ENCODE data around the gene ATAT1. TPM values are rescaled to one million over a fixed set of nuclear protein-coding genes. Genes with fewer than 3 reads are reported as not detected.
A peak's percentile ranks its signal among the peaks of the same experiment; 100 is the strongest.

The ATAT1 gene
- polyA plus RNA-seq, 3 donors: 0.51 to 10.4 (median 0.68) TPM

GRCh38 chr6:30600451-30600961 is 26.2 kb upstream of the ATAT1 start:
- intact Hi-C loops (cut with micrococcal nuclease): no loop called here
- Histone ChIP-seq H3K27ac (ENCODE audit: low read depth in 1 of 2, low read length in 2 of 2) (no peak overlapping the region), H3K27me3 (ENCODE audit: control insufficient read depth in 2 of 2, insufficient read depth in 2 of 2, low read length in 2 of 2) (no peaks in the 10 kb centered on the region), H3K4me1 (ENCODE audit: control insufficient read depth in 1 of 2, insufficient read depth in 2 of 2, low read length in 2 of 2) (no peaks in the 10 kb centered on the region), H4K20me1 (ENCODE audit: insufficient read depth, low read length) (peaks cover 70% of the 10 kb centered on the region), H3K4me3 (replicated peaks in 1 of 3; ENCODE audit: low read depth in 2 of 3, low read length in 3 of 3) (no peak overlapping the region), H3K79me2 (ENCODE audit: insufficient read depth, low read length) (peaks cover 6% of the 10 kb centered on the region), H2AFZ (ENCODE audit: insufficient read depth, low read depth, low read length, poor library complexity, severe bottlenecking) (no peak overlapping the region), H3K4me2 (replicated peaks; ENCODE audit: extremely low read depth, low read length, poor library complexity, severe bottlenecking) (no peak overlapping the region), H3K9ac (ENCODE audit: insufficient read depth, low read length, poor library complexity, severe bottlenecking) (no peak overlapping the region), H3K36me3 (replicated peaks in 1 of 2; ENCODE audit: control insufficient read depth in 1 of 2, insufficient read depth in 2 of 2, low read length in 2 of 2) (peaks cover 51 to 55% of the 10 kb centered on the region in 2 donors), H3K9me3 (replicated peaks in 1 of 2; ENCODE audit: control insufficient read depth in 1 of 2, insufficient read depth in 1 of 2, low read length in 2 of 2) (no peaks in the 10 kb centered on the region)
- peaks cover 46 to 55% of the 10 kb centered on the region in 2 donors for H3K36me3 Mint-ChIP-seq
- H3K9me3 Mint-ChIP-seq: no peaks in the 10 kb centered on the region
- H3K27ac Mint-ChIP-seq: peak overlapping the region in 2 of 7 donors; percentile 1 to 80
- no peak overlapping the region for H3K4me3 Mint-ChIP-seq
- no peak for DNase-seq
- WGBS (ENCODE audit: insufficient coverage): 97% methylated on average over 8 of the region's 10 CpGs
- no peak for TF ChIP-seq CTCF (IDR thresholded peaks at IDR 0.05)
- H3K27me3 Mint-ChIP-seq (ENCODE audit: low read depth in 3 of 3): no peaks in the 10 kb centered on the region
- H3K4me1 Mint-ChIP-seq: peaks cover 4% of the 10 kb centered on the region

- peak overlapping the region in 1 of 2 donors; percentile 14 for H3K27ac ChIP-seq (ENCODE audit: low read depth in 1 of 2, low read length in 2 of 2)
- peaks cover 59 to 63% of the 10 kb centered on the region in 2 donors for H3K36me3 ChIP-seq (replicated peaks in 1 of 2; ENCODE audit: control insufficient read depth in 1 of 2, insufficient read depth in 2 of 2, low read length in 2 of 2)
- no peak overlapping the region for H3K9ac ChIP-seq (ENCODE audit: insufficient read depth, low read length, poor library complexity, severe bottlenecking)
- peaks cover 79% of the 10 kb centered on the region for H4K20me1 ChIP-seq (ENCODE audit: insufficient read depth, low read length)
- no peak overlapping the region for H2AFZ ChIP-seq (ENCODE audit: insufficient read depth, low read depth, low read length, poor library complexity, severe bottlenecking)
- intact Hi-C loops (cut with micrococcal nuclease): no loop called here
- 30% methylated on average over 3 of the region's 6 CpGs for WGBS (ENCODE audit: insufficient coverage)
- H3K4me2 ChIP-seq (replicated peaks; ENCODE audit: extremely low read depth, low read length, poor library complexity, severe bottlenecking): no peak overlapping the region
- H3K27ac Mint-ChIP-seq: peak overlapping the region in 5 of 7 donors; percentile 11 to 80 (median 53)
- no peak overlapping the region for H3K4me3 Mint-ChIP-seq
- no peaks in the 10 kb centered on the region for H3K9me3 Mint-ChIP-seq
- no peaks in the 10 kb centered on the region for H3K27me3 Mint-ChIP-seq (ENCODE audit: low read depth in 3 of 3)
- no peak for TF ChIP-seq CTCF (IDR thresholded peaks at IDR 0.05)
- no peak for DNase-seq
- H3K4me3 ChIP-seq (replicated peaks in 1 of 3; ENCODE audit: low read depth in 2 of 3, low read length in 3 of 3): no peak overlapping the region
- H3K27me3 ChIP-seq (ENCODE audit: control insufficient read depth in 2 of 2, insufficient read depth in 2 of 2, low read length in 2 of 2): no peaks in the 10 kb centered on the region
- peaks cover 53 to 62% of the 10 kb centered on the region in 2 donors for H3K36me3 Mint-ChIP-seq
- peaks cover 4% of the 10 kb centered on the region for H3K4me1 Mint-ChIP-seq
- H3K79me2 ChIP-seq (ENCODE audit: insufficient read depth, low read length): peaks cover 6% of the 10 kb centered on the region
- H3K4me1 ChIP-seq (ENCODE audit: control insufficient read depth in 1 of 2, insufficient read depth in 2 of 2, low read length in 2 of 2): no peaks in the 10 kb centered on the region
- no peaks in the 10 kb centered on the region for H3K9me3 ChIP-seq (replicated peaks in 1 of 2; ENCODE audit: control insufficient read depth in 1 of 2, insufficient read depth in 1 of 2, low read length in 2 of 2)
These were observed 25.2 kb upstream of the ATAT1 start for GRCh38 chr6:30601436-30601814.
